GM04503 (cell line): Measurements from ENCODE around the gene ATP2B3.

ENCODE experiments used
- DNase-seq: peaks from one replicate; pipeline ENCODE4 v3.0.0-alpha.2; 2012; ENCODE audit warnings: low read depth

Gene ATP2B3

DNA sequence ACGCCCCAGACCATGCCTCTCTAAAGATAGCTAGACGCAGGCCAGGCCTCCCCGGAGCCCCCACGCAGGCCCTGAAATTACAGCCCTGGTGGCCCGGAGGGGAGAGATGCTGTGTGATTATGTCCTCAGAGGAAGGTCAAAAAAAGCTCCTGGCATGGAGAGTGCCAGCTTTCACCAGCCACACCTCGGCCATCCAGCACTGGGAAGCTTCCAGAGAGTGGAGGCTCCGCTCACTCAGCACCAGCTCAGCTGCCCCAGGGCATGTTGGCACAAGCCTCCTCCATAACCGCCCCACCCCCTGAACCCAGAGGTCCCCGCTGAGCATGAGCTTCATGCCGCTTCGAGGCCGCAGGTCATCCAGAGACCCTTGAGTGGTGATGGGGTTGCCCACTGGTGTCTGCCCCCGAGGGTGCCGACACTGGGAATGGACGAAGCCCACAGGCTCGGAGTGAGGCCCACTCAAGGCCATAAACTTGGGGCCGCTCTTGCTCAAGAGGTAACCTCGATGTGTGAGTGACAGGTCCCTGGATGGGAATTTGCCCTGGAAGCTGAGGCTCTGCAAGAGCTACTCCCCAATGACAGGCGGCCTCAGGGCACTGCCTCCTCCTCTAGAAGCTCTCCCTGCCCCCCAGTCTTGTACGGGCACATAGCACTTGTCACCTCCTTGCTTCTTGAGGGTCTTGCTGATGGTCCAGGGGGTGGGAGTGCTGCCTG is 27.1 kb upstream of the ATP2B3 start:
- no peak for DNase-seq

DNA sequence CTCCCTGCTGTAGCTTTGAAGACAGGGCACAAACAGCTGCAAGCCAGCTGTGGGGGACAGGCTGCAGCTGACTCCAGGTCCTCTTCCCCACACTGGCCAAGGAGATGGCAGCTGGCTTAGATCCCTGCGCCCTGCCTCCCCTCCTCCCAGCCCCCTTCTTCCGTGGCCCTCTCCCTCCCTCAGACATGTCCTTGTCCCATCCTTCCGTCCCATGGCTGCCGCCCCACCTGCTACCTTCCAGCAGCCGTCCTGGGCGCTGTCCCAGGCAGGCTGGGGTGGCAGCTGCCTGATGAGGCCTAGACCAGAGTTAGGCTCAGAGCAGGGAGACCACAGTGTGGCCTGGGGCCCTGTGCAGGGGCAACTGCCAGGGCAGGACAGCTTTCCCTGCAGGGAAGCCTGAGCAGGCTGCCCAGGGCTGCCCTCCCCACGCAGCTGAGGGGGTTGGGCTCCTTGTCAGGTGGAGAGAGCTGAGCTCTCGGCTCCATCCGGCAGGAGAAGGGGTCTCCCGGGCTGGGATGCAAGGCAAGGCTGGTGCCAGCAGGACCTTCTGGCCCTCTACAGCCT is 26.0 kb upstream of the ATP2B3 start:
- DNase-seq = no peak

DNA sequence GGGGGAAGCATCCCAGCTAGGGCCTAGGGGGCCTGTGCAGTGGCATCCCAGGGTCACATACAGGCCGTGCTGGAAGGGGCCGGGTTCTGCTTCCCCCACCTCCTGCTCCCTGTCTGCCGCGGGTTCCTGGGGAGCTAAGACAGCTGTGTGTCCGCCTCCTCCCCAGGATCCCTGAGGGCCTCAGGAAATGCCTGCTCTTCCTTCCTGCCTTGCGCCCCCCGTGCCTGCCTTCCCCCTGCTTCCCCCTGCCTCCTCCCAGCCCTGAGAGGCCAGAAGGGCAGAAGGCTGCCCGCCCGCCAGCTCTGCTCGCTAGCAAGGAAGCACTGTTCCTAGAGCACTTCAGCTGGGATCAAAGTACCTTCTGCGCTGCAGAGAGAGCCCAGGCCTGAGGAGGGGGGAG is 25.5 kb upstream of the ATP2B3 start:
- no peak for DNase-seq

DNA sequence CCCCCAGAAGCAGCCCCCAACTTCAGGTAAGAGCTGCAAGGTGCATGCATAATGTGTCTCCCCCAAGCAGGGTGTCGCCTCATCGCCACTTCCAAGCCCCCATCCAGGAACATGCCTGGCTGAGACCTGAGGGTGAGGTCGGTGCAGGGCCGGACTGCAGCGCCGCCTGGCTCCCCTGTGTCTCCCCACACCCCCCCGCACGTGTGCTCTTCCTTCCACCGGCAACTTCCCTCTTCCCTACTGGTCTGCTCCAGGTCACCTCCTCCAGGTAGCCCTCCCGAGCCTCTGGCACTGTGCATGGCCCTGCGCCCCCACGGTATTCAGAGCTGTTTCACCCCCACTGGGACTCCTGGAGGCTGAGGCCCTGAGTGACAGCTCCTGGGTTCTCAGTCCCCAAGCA is 24.9 kb upstream of the ATP2B3 start:
- no peak for DNase-seq

DNA sequence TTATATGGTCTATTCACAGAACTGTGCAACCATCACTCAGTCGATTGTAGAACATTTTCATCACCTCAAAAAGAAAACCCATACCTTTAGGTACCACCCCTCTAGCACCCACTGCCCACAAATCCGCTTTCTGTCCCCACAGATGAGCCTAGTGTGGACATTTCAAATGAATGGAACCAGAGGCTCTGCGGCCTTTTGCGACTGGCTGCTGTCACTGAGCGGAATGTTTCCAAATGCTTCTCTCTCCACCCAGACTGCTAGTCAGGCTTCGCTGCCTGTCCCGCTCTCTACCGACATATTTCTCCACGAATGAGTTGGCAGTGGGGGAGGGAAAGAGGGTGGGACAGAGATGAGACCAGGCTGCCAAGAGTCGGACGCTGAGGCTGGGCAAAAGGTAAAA is 24.4 kb upstream of the ATP2B3 start:
- DNase-seq = no peak

DNA sequence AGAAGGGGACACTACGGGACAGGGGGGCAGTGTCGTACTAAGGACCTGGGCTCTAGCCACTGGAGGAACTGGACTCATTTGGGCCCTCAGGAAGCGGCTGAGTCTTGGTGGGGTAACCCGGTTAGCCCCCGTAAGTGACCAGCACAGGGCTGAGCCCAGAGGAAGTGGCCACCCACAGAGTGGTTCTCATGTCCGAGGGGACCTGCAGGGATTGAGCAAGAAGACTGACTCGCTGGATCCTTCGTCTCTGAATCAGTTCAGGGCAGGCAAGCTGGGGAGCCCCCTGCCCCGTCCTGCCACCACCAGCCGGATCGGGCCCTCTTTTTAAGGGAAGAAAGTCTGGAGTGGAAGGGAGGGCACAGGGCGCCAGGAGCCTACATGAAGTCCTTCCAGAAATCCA is 23.4 kb upstream of the ATP2B3 start:
- no peak for DNase-seq

DNA sequence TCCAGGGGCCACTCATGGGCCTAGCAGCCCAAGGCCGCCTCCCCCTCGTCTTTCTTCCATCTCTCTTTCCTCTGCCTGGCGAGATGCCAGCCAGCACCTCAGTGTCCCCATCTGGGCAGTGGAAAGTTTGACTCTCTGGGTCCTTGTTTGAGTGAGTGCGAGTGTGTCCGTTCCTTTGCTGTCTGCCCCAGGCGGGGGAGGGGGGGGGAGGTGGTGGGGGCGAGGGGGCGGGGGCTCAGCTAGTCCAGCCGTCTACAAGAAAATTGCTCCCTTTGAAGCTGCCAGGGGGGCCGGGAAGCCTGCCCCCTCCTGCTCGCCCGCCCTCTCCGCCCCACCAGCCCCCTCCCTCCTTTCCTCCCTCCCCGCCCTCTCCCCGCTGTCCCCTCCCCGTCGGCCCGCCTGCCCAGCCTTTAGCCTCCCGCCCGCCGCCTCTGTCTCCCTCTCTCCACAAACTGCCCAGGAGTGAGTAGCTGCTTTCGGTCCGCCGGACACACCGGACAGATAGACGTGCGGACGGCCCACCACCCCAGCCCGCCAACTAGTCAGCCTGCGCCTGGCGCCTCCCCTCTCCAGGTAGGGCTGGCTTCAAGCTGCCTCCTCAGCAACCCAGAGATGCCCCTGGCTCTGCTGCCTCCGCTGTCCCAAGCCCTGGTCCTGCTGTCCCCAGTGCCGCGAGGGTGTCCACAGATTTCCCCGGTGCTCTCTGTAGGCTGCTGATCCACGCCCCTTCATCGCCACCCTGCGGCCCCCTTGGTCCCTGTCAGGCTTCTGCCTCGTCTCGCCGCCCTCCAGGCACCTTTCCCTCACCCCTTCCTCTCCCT is 22.7 kb upstream of the ATP2B3 start, which contains the start of gene BGN:
Gene BGN, plus strand, starts transcription at position 440 of the 821 bp plus-strand sequence. CDS start 9,652 bp downstream, outside the sequence.
- DNase-seq = no peak

DNA sequence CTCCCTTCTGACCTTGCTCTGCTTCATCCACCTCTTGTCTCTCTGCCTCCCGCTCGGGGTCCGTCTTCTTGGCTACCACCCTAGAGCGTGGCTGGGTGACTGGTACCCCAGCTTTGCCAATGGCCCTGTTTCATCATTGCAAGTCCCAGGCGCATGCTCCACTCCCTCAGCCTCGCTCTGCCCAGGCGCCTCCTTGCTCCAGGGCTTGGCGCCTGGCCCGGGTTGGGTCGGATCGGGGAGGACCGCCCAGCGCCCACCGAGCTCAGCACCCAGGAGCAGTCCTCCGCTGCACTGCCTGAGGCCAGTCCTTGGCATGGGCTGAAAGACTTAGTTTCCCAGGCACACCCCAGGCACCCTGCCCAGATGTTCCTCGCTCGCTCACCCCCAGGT is 22.1 kb upstream of the ATP2B3 start:
- DNase-seq = no peak

DNA sequence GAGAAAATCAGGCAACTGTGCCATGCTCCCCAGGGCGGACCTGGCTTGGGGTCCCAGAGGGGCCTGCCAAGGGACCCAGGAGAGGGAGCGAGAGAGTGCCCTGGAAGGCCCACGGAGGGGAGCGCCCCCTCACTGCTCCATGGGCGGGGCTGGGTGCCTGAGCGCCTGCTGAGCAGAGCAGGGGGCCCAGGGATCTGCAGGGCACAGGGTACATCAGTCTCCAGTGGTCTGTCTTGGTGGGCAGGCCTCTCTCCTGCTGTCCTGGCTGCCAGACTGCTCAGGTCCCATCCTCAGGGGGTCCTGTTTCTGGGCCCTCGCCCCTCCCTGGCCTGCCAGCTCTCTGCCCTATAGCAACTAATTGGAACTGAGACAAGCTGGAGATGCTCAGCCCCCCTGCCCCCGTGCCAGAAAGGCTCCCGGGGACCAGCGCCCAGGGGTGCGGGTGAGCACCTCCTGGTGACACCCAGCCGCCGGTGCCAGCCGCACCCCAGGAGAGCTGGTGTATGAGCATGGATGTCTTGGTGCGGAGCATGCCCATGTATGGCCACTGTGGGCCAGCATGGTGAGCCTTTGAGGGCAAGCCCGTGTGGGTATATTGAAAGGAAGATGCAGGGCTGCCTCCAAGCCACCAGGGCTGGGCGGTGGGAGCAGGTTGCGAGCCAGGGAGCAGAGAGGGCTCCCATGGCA is 21.4 kb upstream of the ATP2B3 start:
- no peak for DNase-seq

DNA sequence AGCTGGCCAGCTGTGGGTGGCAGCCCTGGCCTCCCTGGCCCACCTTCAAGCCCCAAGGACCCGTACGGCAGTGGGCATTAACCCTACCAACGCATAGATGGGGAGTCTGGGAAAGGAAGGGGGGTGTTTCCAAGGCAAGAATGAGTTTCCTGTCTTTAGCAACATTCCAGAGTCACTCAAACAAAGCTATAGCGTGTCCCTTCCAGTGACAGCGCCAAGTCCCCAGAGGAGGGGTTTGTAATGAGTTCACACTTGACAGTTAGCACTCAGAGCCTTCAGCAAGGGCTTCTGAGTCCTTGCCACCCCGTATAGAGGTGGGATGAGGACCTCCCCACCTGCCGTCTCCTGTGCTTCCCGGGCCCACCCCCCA is 20.9 kb upstream of the ATP2B3 start:
- no peak for DNase-seq

DNA sequence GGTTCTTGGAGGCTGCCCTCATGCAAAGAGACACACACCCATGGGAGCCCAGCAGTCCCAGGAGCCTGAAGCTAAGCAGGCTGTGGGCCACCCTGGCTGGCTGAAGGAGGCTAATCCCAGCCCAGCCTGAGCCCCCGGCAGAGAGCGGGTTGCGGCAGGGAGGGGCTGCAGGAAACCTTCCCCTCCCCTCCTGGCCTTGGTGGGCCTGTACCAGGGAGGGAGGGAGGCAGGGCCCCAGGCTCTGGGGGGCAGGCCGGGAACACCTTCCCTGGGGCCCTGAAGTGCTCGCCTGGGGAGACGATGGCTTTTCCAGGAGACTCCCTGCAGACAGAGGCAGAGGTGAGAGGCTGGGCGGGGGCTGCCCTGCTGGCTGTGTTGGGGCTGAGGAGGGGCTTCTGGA is 19.0 kb upstream of the ATP2B3 start:
- no peak for DNase-seq

DNA sequence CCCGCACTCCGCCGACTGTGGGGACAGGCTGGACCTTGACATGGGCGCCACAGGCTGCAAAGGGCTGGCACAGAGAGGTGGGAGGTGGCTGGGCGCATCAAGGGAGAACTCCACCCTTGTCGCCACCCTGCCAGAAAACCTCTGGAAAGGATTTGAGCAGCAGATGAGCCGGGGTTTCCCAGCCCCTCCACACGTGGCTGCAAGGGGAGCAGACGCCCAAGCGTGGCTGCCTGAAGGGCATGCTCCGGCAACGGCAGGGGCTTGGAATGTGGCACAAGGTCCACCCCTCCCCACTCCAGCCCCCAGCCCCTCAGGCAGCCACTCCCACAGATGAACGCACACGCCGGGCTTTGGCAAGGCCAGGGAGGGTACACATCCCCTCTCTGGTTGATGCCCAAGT is 18.1 kb upstream of the ATP2B3 start:
- no peak for DNase-seq

DNA sequence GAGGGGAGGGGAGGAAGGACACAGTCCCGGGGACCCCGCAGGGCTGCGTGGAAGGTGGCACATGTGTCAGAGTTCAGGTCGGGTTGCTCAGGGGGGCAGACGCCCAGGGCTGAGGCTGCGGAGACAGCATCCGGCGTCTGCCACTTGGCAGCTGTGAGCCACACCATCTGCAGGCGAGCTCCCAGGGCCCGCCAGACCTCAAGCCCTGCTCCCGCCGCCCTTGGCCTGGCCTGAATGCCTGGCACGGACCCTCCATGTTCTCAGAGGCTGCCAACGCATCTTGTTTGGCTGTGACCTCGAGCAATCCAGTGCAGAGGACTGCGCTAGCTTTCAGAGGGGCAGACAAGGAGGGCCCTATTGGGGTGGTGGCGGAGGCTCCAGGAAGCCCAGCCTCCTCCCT is 17.6 kb upstream of the ATP2B3 start:
- no peak for DNase-seq

DNA sequence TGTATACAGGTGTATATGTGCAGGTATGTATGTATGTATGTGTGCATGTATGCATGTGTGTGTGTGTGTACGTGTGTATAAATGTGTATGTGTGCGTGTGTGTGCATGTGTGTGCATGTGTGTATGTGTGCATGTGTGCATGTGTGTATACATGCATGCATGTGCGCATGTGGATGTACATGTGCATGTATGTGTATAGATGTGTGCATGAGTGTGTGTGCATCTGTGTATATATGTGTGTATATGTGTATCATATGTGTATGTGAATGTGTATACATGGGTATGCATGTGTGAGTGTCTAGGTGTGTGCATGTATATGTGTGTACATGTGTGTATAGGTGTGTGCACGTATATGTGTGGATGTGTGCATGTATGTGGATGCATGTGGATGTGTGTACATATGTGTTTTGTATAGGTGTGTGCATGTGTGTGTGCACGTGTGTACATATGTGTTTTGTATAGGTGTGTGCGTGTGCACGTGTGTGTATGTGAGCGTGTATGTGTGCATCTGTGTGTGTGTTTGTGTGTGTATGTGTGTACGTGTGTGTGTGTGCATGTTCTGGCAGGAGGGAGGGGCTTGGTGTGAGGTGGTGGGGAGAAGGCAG is 16.7 kb upstream of the ATP2B3 start:
- no peak for DNase-seq

DNA sequence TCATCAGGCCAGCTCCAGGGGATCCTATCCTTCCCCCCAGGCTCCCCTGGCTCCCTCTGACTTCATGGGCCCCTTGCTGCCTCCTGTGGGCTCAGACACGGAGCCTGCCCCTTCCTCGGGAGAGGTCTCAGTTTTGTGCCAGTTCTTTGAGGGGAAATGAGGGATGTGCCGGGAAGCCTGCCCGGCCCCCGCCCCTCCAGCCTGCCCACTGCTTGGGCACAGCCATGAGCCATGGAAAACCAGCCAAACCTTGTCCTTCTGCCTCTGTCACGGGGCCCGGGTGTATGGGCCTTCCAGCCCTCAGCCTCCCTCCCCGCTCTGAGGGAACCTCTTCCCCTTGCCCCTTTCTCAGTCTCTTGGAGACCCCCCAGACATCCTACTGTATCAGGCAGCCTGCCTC is 15.9 kb upstream of the ATP2B3 start:
- DNase-seq = no peak

DNA sequence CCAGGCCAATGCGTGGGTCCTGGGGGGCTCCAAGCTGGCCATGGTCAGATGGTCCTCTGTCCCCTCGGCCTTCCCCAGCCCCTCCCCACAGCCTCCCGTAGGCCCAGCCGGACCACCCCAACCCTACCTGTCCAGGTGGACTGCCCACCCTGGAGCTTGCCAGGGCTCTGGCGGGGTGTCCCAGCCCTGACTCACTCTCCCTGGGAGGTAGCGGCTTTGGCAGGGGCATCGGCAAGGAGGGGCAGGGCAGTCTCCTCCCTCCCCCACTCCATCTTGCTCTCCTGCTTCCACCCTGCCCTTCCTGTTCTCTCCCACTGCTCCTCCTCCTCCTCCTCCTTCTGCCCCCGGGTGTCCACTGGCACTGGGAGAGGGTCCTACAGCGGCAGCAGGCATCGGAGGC is 15.3 kb upstream of the ATP2B3 start:
- no peak for DNase-seq

DNA sequence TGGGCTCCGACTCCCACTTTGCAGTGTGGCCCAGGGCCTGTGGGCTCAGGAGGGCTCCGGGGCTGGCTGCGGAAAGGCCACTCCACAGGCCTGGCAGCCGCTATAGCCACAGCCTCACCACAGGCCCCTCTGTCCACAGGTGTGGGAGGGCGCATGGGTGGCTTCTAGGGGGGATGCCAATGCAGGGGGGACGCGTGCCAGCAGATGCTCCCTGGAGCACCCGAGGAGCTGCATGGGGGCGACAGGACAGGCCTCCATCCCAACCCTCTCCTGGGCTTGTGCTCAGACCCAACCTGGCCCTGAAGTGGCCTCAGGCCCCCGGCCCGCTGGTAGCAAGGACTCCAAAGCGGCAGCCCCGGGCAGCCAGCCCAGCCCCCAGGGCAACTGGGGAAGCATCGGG is 14.6 kb upstream of the ATP2B3 start:
- DNase-seq = no peak

DNA sequence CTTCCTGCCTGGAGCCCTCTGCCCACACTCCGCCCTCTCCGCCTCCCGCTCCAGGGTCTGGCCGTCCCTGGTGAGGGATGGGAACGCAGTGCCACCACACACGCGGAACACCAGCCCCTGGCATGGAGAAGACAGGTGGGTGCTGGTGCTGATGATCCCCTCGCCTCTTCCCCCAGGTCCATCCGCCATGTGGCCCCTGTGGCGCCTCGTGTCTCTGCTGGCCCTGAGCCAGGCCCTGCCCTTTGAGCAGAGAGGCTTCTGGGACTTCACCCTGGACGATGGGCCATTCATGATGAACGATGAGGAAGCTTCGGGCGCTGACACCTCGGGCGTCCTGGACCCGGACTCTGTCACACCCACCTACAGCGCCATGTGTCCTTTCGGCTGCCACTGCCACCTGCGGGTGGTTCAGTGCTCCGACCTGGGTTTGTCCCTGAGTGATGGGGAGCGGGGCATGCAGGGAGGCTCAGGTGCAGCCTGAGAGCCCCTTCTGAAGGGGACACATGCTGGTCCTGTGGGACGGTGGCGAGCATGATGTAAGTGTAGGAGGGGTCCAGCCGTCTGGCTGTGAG is 12.9 kb upstream of the ATP2B3 start:
- DNase-seq = no peak

DNA sequence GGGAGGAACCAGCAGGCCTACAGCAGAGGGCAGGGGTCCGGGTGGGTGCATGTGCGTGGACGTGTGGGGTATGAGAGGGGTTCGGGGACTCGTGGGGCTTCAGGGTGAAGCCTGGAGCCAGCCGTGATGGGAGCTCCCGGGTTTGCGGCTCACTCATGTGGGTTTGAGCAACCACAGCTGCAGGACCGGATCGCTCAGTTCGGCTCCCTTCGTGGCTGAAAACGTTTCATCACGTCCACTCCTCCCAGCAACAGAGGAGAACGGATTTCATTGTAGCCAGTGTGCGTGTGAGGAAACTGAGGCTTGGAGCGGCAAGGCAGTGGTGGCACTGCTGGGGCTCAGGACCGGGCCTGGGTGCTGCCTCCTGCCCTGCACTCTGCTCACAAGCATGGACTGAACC is 12.1 kb upstream of the ATP2B3 start:
- no peak for DNase-seq

DNA sequence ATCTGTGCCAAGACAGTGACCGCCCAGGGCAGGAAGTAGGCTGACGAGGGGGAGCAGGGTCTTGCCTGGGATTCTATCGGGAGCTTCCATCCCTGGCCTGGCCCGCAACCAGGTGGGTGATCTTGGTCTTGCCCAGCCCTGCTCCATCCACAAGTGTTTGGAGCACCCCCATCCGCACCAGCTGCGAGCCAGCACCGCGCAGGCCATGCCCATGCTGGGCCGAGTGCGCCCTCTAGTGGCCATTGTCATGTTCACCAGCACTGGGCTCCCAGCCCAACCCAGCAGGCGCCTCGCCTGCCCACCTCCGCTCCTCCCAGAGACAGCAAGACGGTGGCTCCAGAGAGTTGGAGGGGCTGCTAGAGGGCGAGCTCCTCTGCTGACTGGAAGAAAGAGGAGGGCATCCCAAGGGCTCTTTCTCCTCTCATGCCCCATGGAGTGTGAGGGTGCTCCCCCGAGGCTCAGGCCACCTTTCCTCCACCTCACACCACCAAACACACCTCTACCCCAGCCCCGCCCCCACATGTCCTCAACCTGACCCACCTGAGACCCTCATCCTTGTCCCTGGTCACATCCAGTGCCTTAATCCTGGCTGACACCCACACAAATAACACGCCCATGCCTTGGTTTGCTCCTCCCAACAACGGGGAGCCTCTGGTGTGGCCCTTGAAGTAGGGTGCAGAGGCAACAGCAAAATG is 9.8 kb upstream of the ATP2B3 start:
- DNase-seq = no peak

DNA sequence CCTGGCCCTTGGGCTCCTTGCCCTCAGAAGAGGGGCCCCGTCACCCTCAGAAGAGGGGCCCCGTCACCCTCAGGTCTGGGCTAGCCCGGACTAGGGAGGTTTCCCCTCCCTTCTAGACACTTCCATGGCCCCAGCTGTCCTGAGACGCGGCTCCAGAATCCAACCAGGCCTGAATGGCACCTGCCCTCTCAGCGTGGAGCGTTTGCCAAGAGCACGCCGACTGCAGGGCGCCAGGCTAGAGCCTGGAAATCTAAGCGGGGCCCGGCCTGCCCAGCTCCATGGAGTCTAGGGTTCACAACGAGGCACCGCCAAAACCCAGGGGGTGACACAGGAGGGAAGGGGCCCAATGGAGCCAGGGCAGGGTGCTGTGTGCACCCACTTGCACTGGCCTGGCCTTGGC is 7.8 kb upstream of the ATP2B3 start:
- no peak for DNase-seq
